Kidney glomerular epithelial cell (primary cell): ENCODE data around the gene BRCA2.

Experiments
- DNase-seq: peaks from one replicate; lab custom pipeline; 2025; lab: John Stamatoyannopoulos, UW

Gene BRCA2

GRCh38 chr13:32315238-32316027 is at the start of gene BRCA2, which contains the start of gene ZAR1L:
Gene BRCA2 (plus strand): TSS chr13:32315508. CDS start chr13:32316461, 953 bp downstream.
Gene ZAR1L (minus strand): TSS chr13:32315363. CDS start chr13:32311925, 3,438 bp downstream.
- peak; percentile 68 for DNase-seq

GRCh38 chr13:32265726-32266125 is 49.6 kb upstream of the BRCA2 start:
- no peak for DNase-seq

GRCh38 chr13:32266130-32266529 is 49.2 kb upstream of the BRCA2 start:
- no peak for DNase-seq

GRCh38 chr13:32267836-32268439 is 47.4 kb upstream of the BRCA2 start:
- no peak for DNase-seq

- DNase-seq: no peak
Measured at GRCh38 chr13:32272021-32272683, 43.2 kb upstream of the BRCA2 start.

- DNase-seq: no peak
Measured at GRCh38 chr13:32277839-32278238, 37.5 kb upstream of the BRCA2 start.

GRCh38 chr13:32278426-32278825 is 36.9 kb upstream of the BRCA2 start:
- peak; percentile 17 for DNase-seq

GRCh38 chr13:32281096-32281495 is 34.2 kb upstream of the BRCA2 start:
- DNase-seq: no peak

- DNase-seq: no peak
Measured at GRCh38 chr13:32282096-32282711, 33.1 kb upstream of the BRCA2 start.

GRCh38 chr13:32284927-32285632 is 30.2 kb upstream of the BRCA2 start:
- DNase-seq: peak; percentile 86

- no peak for DNase-seq
Measured at GRCh38 chr13:32285633-32285965, 29.7 kb upstream of the BRCA2 start.

GRCh38 chr13:32297206-32297605 is 18.1 kb upstream of the BRCA2 start:
- no peak for DNase-seq

- DNase-seq: no peak
Measured at GRCh38 chr13:32298695-32299094, 16.6 kb upstream of the BRCA2 start.

- no peak for DNase-seq
Measured at GRCh38 chr13:32299893-32300292, 15.4 kb upstream of the BRCA2 start.

- DNase-seq: no peak
Measured at GRCh38 chr13:32300406-32300805, 14.9 kb upstream of the BRCA2 start.

GRCh38 chr13:32300920-32301319 is 14.4 kb upstream of the BRCA2 start:
- no peak for DNase-seq

- DNase-seq: no peak
Measured at GRCh38 chr13:32302461-32302860, 12.8 kb upstream of the BRCA2 start.

GRCh38 chr13:32305646-32306045 is 9.7 kb upstream of the BRCA2 start:
- DNase-seq: no peak

GRCh38 chr13:32309312-32310133 is 5.8 kb upstream of the BRCA2 start:
- no peak for DNase-seq

- peak; percentile 63 for DNase-seq
Measured at GRCh38 chr13:32310134-32310706, 5.1 kb upstream of the BRCA2 start.
